ENCODE measurements around the gene CIAO1. TPM values are rescaled to one million over a fixed set of nuclear protein-coding genes. Genes with fewer than 3 reads are reported as not detected.

CIAO1 gene
- total and polyA plus RNA-seq, 2 donors (not counting 1 experiment from before 2014, with no cell fraction given) = 74.8 to 85.4 TPM

DNA sequence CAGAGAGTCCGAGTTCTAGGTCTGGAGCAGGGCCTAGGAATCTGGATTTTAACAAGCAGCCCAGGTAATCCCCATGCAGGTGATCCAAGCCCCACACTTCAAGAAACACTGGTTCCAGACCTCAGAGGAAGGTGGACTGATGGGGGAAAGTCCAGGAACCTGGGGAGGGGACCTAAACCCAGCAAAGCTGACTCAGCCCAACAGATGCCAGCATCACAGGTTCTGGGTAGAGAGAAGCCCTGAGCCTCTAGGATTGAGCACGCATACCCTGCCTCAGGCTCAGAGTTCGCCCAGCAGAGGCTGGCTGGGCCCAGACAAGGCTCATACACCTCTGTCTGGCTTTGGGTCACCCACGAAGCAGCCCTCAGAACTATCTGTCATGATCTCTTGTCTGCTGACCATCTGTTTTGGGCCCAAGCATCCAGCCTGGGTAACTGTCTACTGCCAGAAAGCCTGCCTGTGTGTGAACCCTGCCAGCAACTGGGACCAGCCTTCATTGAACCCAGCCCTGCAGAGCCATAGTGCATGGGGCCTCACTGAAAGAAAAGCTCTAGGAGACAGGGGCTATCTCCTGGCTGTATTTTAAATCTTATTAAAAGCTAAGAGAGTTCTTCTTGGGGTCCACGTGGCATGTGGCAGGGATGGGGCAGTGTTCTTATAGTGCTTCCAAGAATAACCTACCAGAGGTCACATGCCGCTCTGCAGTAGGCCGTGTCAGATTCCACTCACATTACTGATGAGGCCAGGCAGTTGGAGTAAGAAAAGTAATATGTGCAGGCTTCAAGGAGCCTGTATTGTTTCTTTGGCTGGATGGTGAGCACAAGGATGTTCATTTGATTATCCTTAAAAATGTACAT, 7.6 kb upstream of the CIAO1 start:
- H3K27me3 ChIP-seq (replicated peaks in 1 of 4; ENCODE audit: control extremely low read depth in 1 of 4, control insufficient read depth in 3 of 4, insufficient read depth in 4 of 4, low read length in 3 of 4) = no peaks in the 10 kb centered on the region
- ATAC-seq (ENCODE audit: low read depth) (no peak), DNase-seq (no peak)
- H3K79me2 ChIP-seq (ENCODE audit: control insufficient read depth, insufficient read depth, low read length) = peaks cover 89% of the 10 kb centered on the region
- peak overlapping the region; percentile 92 for H3K27ac Mint-ChIP-seq
- peaks cover 36% of the 10 kb centered on the region for H4K20me1 ChIP-seq (ENCODE audit: control insufficient read depth, insufficient read depth, low read length, poor library complexity, severe bottlenecking)
- H3K4me1 Mint-ChIP-seq = peaks cover 75% of the 10 kb centered on the region
- H3K9ac ChIP-seq (ENCODE audit: low read length) = no peak overlapping the region
- ChIA-PET POLR2A (interaction anchor here (1.2 kb wide), 1 partner anchor 17 kb away, joined by 5 read pairs; no protein-coding TSS in a partner anchor), CTCF (interaction anchor here (0.8 to 5.1 kb wide), 7 partner anchors 25 to 266 kb away, joined by 3 to 39 read pairs (median 23); partner anchors contain the start of genes ANKRD36C, ASTL and STARD7)
- H3K27me3 Mint-ChIP-seq = no peaks in the 10 kb centered on the region
- no peaks in the 10 kb centered on the region for H3K9me3 ChIP-seq (ENCODE audit: control extremely low read depth in 1 of 3, control insufficient read depth in 2 of 3, insufficient read depth in 1 of 3, low read length in 2 of 3)
- H3K9me3 Mint-ChIP-seq (ENCODE audit: insufficient read depth) = no peaks in the 10 kb centered on the region
- 85% methylated on average over 4 of the region's 7 CpGs for WGBS (ENCODE audit: insufficient coverage)
- peak overlapping the region; percentile 59 for H3K4me3 Mint-ChIP-seq
- H3K4me2 ChIP-seq (replicated peaks; ENCODE audit: low read depth, low read length, poor library complexity, severe bottlenecking) = peak overlapping the region; percentile 9
- intact Hi-C loops (cut with micrococcal nuclease) = no loop called here
- peaks cover 0 to 43% of the 10 kb centered on the region in 2 experiments for H3K36me3 ChIP-seq (replicated peaks in 1 of 2; ENCODE audit: control extremely low read depth in 1 of 2, control insufficient read depth in 1 of 2, extremely low read depth in 1 of 2, insufficient read depth in 2 of 2, low read length in 1 of 2)
- H2AFZ ChIP-seq (ENCODE audit: insufficient read depth, low read depth, low read length, poor library complexity, severe bottlenecking) = no peak overlapping the region
- H3K4me3 ChIP-seq (ENCODE audit: control extremely low read depth in 1 of 5, extremely low read depth in 1 of 5, insufficient read depth in 1 of 5, low read depth in 2 of 5, low read length in 4 of 5) = no peak overlapping the region
- peaks cover 64 to 74% of the 10 kb centered on the region in 2 donors for H3K4me1 ChIP-seq (ENCODE audit: control insufficient read depth in 2 of 2, insufficient read depth in 2 of 2, low read length in 2 of 2)
- no peak for TF ChIP-seq CTCF (IDR thresholded peaks at IDR 0.05)
- TF ChIP-seq EZH2 (IDR thresholded peaks at IDR 0.05; ENCODE audit: borderline replicate concordance, insufficient read depth, low read depth, low read length, poor library complexity, severe bottlenecking) = no peak
- H3K27ac ChIP-seq (ENCODE audit: low read length in 2 of 2) = peak overlapping the region; percentile 8 to 64

DNA sequence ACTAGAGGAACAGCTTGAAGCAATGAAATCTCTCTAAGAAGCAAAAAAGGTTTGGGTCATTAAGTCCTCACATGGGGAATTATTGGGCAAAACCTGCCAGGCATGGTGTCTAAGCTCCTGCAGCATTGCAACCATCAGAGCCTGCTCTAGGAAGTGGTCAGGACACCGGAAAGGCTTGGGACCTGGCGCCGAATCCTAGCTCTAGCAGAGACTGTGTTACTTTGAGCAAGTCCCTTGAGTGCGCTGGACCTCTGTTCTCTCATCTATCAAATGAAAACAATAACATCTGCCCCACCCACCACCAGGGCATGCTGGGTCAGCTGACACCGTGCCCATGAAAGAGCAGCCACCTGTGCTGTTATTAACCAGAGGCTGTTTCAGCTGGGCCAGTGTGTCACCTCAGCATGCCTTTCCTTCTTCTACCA, 6.5 kb upstream of the CIAO1 start:
- H3K4me3 Mint-ChIP-seq = peak overlapping the region; percentile 64
- no peaks in the 10 kb centered on the region for H3K9me3 Mint-ChIP-seq (ENCODE audit: insufficient read depth)
- H3K27me3 Mint-ChIP-seq = no peaks in the 10 kb centered on the region
- peak overlapping the region; percentile 92 for H3K27ac Mint-ChIP-seq
- no peaks in the 10 kb centered on the region for H3K9me3 ChIP-seq (ENCODE audit: control extremely low read depth in 1 of 3, control insufficient read depth in 2 of 3, insufficient read depth in 1 of 3, low read length in 2 of 3)
- no peak overlapping the region for H2AFZ ChIP-seq (ENCODE audit: insufficient read depth, low read depth, low read length, poor library complexity, severe bottlenecking)
- ATAC-seq (ENCODE audit: low read depth) (peak; percentile 56), DNase-seq (peak; percentile 51)
- POLR2A ChIA-PET = interaction anchor here (1.2 to 2.6 kb wide), 2 partner anchors 18 to 51 kb away, joined by 5 to 14 read pairs; partner anchors contain the start of gene STARD7
- H3K4me2 ChIP-seq (replicated peaks; ENCODE audit: low read depth, low read length, poor library complexity, severe bottlenecking) = peak overlapping the region; percentile 51
- H3K4me1 Mint-ChIP-seq = peaks cover 82% of the 10 kb centered on the region
- peak overlapping the region; percentile 44 to 64 for H3K27ac ChIP-seq (ENCODE audit: low read length in 2 of 2)
- H3K79me2 ChIP-seq (ENCODE audit: control insufficient read depth, insufficient read depth, low read length) = peaks cover 90% of the 10 kb centered on the region
- H4K20me1 ChIP-seq (ENCODE audit: control insufficient read depth, insufficient read depth, low read length, poor library complexity, severe bottlenecking) = peaks cover 47% of the 10 kb centered on the region
- H3K36me3 ChIP-seq (replicated peaks in 1 of 2; ENCODE audit: control extremely low read depth in 1 of 2, control insufficient read depth in 1 of 2, extremely low read depth in 1 of 2, insufficient read depth in 2 of 2, low read length in 1 of 2) = peaks cover 0 to 39% of the 10 kb centered on the region in 2 experiments
- CTCF ChIA-PET = interaction anchor here (0.8 to 5.1 kb wide), 11 partner anchors 9 to 267 kb away, joined by 3 to 39 read pairs (median 9); partner anchors contain the start of genes ANKRD36C, ASTL and STARD7
- no peaks in the 10 kb centered on the region for H3K27me3 ChIP-seq (replicated peaks in 1 of 4; ENCODE audit: control extremely low read depth in 1 of 4, control insufficient read depth in 3 of 4, insufficient read depth in 4 of 4, low read length in 3 of 4)
- peaks cover 72 to 80% of the 10 kb centered on the region in 2 donors for H3K4me1 ChIP-seq (ENCODE audit: control insufficient read depth in 2 of 2, insufficient read depth in 2 of 2, low read length in 2 of 2)
- TF ChIP-seq EZH2 (IDR thresholded peaks at IDR 0.05; ENCODE audit: borderline replicate concordance, insufficient read depth, low read depth, low read length, poor library complexity, severe bottlenecking) (no peak), CTCF (IDR thresholded peaks at IDR 0.05) (no peak)
- intact Hi-C loops (cut with micrococcal nuclease) = no loop called here
- no peak overlapping the region for H3K9ac ChIP-seq (ENCODE audit: low read length)
- WGBS (ENCODE audit: insufficient coverage) = 51% methylated on average over 5 of the region's 5 CpGs
- H3K4me3 ChIP-seq (ENCODE audit: control extremely low read depth in 1 of 5, extremely low read depth in 1 of 5, insufficient read depth in 1 of 5, low read depth in 2 of 5, low read length in 4 of 5) = no peak overlapping the region
